ENCODE results near the gene BRD4.

- TF ChIP-seq CTCF (IDR thresholded peaks at IDR 0.05; ENCODE audit: poor library complexity, severe bottlenecking) (no peak), EP300 (conservative IDR thresholded peaks at IDR 0.05; ENCODE audit: poor library complexity, severe bottlenecking) (no peak), POLR2AphosphoS5 (IDR thresholded peaks at IDR 0.05) (no peak), TAF1 (IDR thresholded peaks at IDR 0.05; ENCODE audit: low read depth) (no peak), RAD21 (conservative IDR thresholded peaks at IDR 0.05) (no peak), EZH2 (IDR thresholded peaks at IDR 0.05; ENCODE audit: borderline replicate concordance, insufficient read depth, low read length, poor library complexity, severe bottlenecking) (no peak), SMC3 (conservative IDR thresholded peaks at IDR 0.05; ENCODE audit: poor library complexity) (no peak), MXI1 (conservative IDR thresholded peaks at IDR 0.05; ENCODE audit: poor library complexity, severe bottlenecking) (no peak)
- TF ChIP-seq, protein P1, sequence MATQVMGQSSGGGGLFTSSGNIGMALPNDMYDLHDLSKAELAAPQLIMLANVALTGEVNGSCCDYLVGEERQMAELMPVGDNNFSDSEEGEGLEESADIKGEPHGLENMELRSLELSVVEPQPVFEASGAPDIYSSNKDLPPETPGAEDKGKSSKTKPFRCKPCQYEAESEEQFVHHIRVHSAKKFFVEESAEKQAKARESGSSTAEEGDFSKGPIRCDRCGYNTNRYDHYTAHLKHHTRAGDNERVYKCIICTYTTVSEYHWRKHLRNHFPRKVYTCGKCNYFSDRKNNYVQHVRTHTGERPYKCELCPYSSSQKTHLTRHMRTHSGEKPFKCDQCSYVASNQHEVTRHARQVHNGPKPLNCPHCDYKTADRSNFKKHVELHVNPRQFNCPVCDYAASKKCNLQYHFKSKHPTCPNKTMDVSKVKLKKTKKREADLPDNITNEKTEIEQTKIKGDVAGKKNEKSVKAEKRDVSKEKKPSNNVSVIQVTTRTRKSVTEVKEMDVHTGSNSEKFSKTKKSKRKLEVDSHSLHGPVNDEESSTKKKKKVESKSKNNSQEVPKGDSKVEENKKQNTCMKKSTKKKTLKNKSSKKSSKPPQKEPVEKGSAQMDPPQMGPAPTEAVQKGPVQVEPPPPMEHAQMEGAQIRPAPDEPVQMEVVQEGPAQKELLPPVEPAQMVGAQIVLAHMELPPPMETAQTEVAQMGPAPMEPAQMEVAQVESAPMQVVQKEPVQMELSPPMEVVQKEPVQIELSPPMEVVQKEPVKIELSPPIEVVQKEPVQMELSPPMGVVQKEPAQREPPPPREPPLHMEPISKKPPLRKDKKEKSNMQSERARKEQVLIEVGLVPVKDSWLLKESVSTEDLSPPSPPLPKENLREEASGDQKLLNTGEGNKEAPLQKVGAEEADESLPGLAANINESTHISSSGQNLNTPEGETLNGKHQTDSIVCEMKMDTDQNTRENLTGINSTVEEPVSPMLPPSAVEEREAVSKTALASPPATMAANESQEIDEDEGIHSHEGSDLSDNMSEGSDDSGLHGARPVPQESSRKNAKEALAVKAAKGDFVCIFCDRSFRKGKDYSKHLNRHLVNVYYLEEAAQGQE (IDR thresholded peaks at IDR 0.05; ENCODE audit: borderline replicate concordance): no peak
These were observed 25.6 kb upstream of the BRD4 start for GRCh38 chr19:15357906-15358305.

All from neural cell (in vitro differentiated cells).